H1 (cell line): ENCODE measurements around the gene BUD13. TPM values are rescaled to one million over a fixed set of nuclear protein-coding genes. Genes with fewer than 3 reads are reported as not detected.

Experiments used
- CTCF ChIA-PET: fragments of 300-600 bp; sonication (Branson Sonifier 250); formaldehyde crosslinking; loops from one replicate; lab custom pipeline; 2021; ENCODE audit not compliant: partially characterized antibody; lab: Charles Lee
- POLR2A ChIA-PET: fragments of 300-600 bp; sonication (Branson Sonifier 250); formaldehyde crosslinking; loops from one replicate; lab custom pipeline; 2021; ENCODE audit warnings: inconsistent platforms; ENCODE audit not compliant: partially characterized antibody; lab: Charles Lee
- DNase-seq, 2 experiments: peaks; one replicate each; pipeline versions ENCODE4 v3.0.0 to v3.0.0-alpha.2; 2010 to 2022; ENCODE audit warnings: low spot score in 2 of 2, low read depth in 1 of 2, mixed read lengths in 1 of 2
- FAIRE-seq: peaks from 2 replicates; lab custom pipeline; 2011; peaks lifted over from hg19 to GRCh38; lab: Jason Lieb, UNC
- H2AFZ ChIP-seq: 2 replicates; pipeline ENCODE4 v1.8.1; 2012; ENCODE audit warnings: low read length, inconsistent platforms
- H2AK5ac ChIP-seq: 2 replicates; pipeline ENCODE4 v1.6.1; 2013; ENCODE audit warnings: low read depth, low read length
- H2BK120ac ChIP-seq: replicated peaks from 2 replicates; pipeline ENCODE3; 2013; ENCODE audit warnings: low read depth, low read length, inconsistent platforms
- H2BK12ac ChIP-seq: 2 replicates; pipeline ENCODE4 v1.6.1; 2013; ENCODE audit warnings: low read depth, low read length
- H2BK15ac ChIP-seq: 2 replicates; pipeline ENCODE4 v1.6.1; 2013; ENCODE audit warnings: low read length
- H2BK20ac ChIP-seq: 2 replicates; pipeline ENCODE4 v1.6.1; 2013; ENCODE audit warnings: low read length
- H2BK5ac ChIP-seq: 2 replicates; pipeline ENCODE4 v1.6.1; 2013; ENCODE audit warnings: low read depth, low read length
- H3K14ac ChIP-seq: 2 replicates; pipeline ENCODE4 v1.6.1; 2013; ENCODE audit warnings: inconsistent platforms; ENCODE audit not compliant: insufficient read length
- H3K18ac ChIP-seq: 2 replicates; pipeline ENCODE4 v1.6.1; 2013; ENCODE audit warnings: low read length; ENCODE audit errors: extremely low read depth
- H3K23ac ChIP-seq: 2 replicates; pipeline ENCODE4 v1.6.1; 2013; ENCODE audit warnings: inconsistent platforms; ENCODE audit not compliant: insufficient read length
- H3K23me2 ChIP-seq: 2 replicates; pipeline ENCODE4 v1.6.1; 2013; ENCODE audit warnings: low read depth, low read length
- H3K27ac ChIP-seq: 2 replicates; pipeline ENCODE4 v1.6.1; 2011; ENCODE audit warnings: low read depth, low read length, inconsistent platforms
- H3K27me3 ChIP-seq, 4 experiments: replicated peaks in 1 of 4; 1 replicate in 1 of 4; 2 replicates in 3 of 4; pipeline versions ENCODE4 v1.6.1 to v1.8.1; 2011 to 2013; ENCODE audit warnings: low read length in 3 of 4, mild to moderate bottlenecking in 3 of 4, inconsistent platforms in 2 of 4, mixed read lengths in 2 of 4, moderate library complexity in 1 of 4; ENCODE audit not compliant: control insufficient read depth in 3 of 4, insufficient read depth in 3 of 4; ENCODE audit errors: extremely low read depth in 1 of 4
- H3K36me3 ChIP-seq, 4 experiments: 2 replicates each; pipeline versions ENCODE4 v1.6.1 to v1.8.1; 2011 to 2013; ENCODE audit warnings: mild to moderate bottlenecking in 4 of 4, low read length in 3 of 4, moderate library complexity in 2 of 4, control low read depth in 1 of 4, inconsistent platforms in 1 of 4; ENCODE audit not compliant: insufficient read depth in 4 of 4, control insufficient read depth in 2 of 4
- H3K4ac ChIP-seq: replicated peaks from 2 replicates; pipeline ENCODE3; 2013; ENCODE audit warnings: low read length, low read depth, mixed read lengths, inconsistent platforms; ENCODE audit not compliant: insufficient read length
- H3K4me1 ChIP-seq, 4 experiments: replicated peaks in 1 of 4; 1 replicate in 1 of 4; 2 replicates in 3 of 4; pipeline versions ENCODE4 v1.6.1 to v1.8.1; 2011 to 2013; ENCODE audit warnings: low read length in 3 of 4, inconsistent platforms in 2 of 4, mixed read lengths in 1 of 4; ENCODE audit not compliant: insufficient read depth in 4 of 4, control insufficient read depth in 3 of 4
- H3K4me2 ChIP-seq, 2 experiments: 2 replicates each; pipeline versions ENCODE4 v1.6.1 to v1.8.1; 2011 to 2013; ENCODE audit warnings: low read depth in 2 of 2, low read length in 2 of 2, control low read depth in 1 of 2, inconsistent platforms in 1 of 2, mild to moderate bottlenecking in 1 of 2; ENCODE audit not compliant: insufficient read depth in 1 of 2
- H3K4me3 ChIP-seq, 4 experiments: fragments of 200-600, 300-600 bp in 1 of 4; sonication (generic), shearing (Covaris generic), sonication (Bioruptor Twin) in 1 of 4; 2 replicates each; pipeline versions ENCODE4 v1.5.1 to v1.8.1; 2011 to 2016; ENCODE audit warnings: low read length in 4 of 4, low read depth in 3 of 4, control low read depth in 2 of 4, inconsistent platforms in 2 of 4, mild to moderate bottlenecking in 2 of 4, mixed read lengths in 1 of 4, moderate library complexity in 1 of 4; ENCODE audit not compliant: insufficient read depth in 2 of 4; ENCODE audit errors: extremely low read depth in 1 of 4
- H3K56ac ChIP-seq: replicated peaks from 2 replicates; pipeline ENCODE3; 2013; ENCODE audit warnings: low read depth, mild to moderate bottlenecking, mixed read lengths, low read length, inconsistent platforms; ENCODE audit not compliant: insufficient read length
- H3K79me1 ChIP-seq: 2 replicates; pipeline ENCODE4 v1.6.1; 2013; ENCODE audit warnings: low read depth, low read length, control low read depth
- H3K79me2 ChIP-seq, 2 experiments: 2 replicates each; pipeline versions ENCODE4 v1.6.1 to v1.8.1; 2012 to 2013; ENCODE audit warnings: low read length in 2 of 2, mild to moderate bottlenecking in 2 of 2, inconsistent platforms in 1 of 2; ENCODE audit not compliant: insufficient read depth in 2 of 2, control insufficient read depth in 1 of 2
- H3K9ac ChIP-seq, 4 experiments: replicated peaks in 1 of 4; 1 replicate in 1 of 4; 2 replicates in 3 of 4; pipeline versions ENCODE4 v1.6.1 to v1.8.1; 2011 to 2013; ENCODE audit warnings: low read depth in 3 of 4, low read length in 3 of 4, control low read depth in 2 of 4, mild to moderate bottlenecking in 2 of 4, moderate library complexity in 2 of 4, inconsistent platforms in 1 of 4; ENCODE audit errors: extremely low read depth in 1 of 4
- H3K9me3 ChIP-seq, 2 experiments: 2 replicates each; pipeline versions ENCODE4 v1.6.1 to v1.8.1; 2012 to 2013; ENCODE audit warnings: mild to moderate bottlenecking in 2 of 2, moderate library complexity in 2 of 2, control low read depth in 1 of 2, inconsistent platforms in 1 of 2, low read depth in 1 of 2, low read length in 1 of 2, mixed read lengths in 1 of 2; ENCODE audit not compliant: insufficient read depth in 2 of 2
- H4K20me1 ChIP-seq, 2 experiments: replicated peaks in 1 of 2; 2 replicates each; pipeline versions ENCODE3 to v1.8.1; 2011 to 2013; ENCODE audit warnings: inconsistent platforms in 2 of 2, low read length in 2 of 2, mild to moderate bottlenecking in 1 of 2; ENCODE audit not compliant: insufficient read depth in 2 of 2, control insufficient read depth in 1 of 2
- H4K5ac ChIP-seq: 2 replicates; pipeline ENCODE4 v1.6.1; 2013; ENCODE audit warnings: low read length, low read depth, mixed read lengths, inconsistent platforms; ENCODE audit not compliant: insufficient read length
- H4K8ac ChIP-seq: 2 replicates; pipeline ENCODE4 v1.8.0; 2013; ENCODE audit warnings: mild to moderate bottlenecking, moderate library complexity, low read length, inconsistent platforms; ENCODE audit not compliant: insufficient read depth; ENCODE audit errors: extremely low read depth
- H4K91ac ChIP-seq: replicated peaks from 2 replicates; pipeline ENCODE3; 2013; ENCODE audit warnings: low read length, mixed read lengths, inconsistent platforms; ENCODE audit not compliant: insufficient read length
- HDAC2 ChIP-seq, 2 experiments: fragments of 300-600 bp in 1 of 2; sonication (generic) in 1 of 2; IDR thresholded peaks; 2 replicates each; pipeline ENCODE4 v1.6.1; 2011 to 2012; ENCODE audit warnings: low read depth in 2 of 2, low read length in 2 of 2, mild to moderate bottlenecking in 2 of 2, moderate library complexity in 2 of 2, borderline replicate concordance in 1 of 2, inconsistent platforms in 1 of 2
- JUN ChIP-seq: IDR thresholded peaks from 2 replicates; pipeline ENCODE4 v1.6.1; 2011; ENCODE audit warnings: low read depth, mild to moderate bottlenecking, improper control_type of control experiment, low read length
- SIX5 ChIP-seq: IDR thresholded peaks from 2 replicates; pipeline ENCODE4 v1.6.1; 2011; ENCODE audit warnings: mild to moderate bottlenecking, low read depth, low read length
- TBP ChIP-seq: IDR thresholded peaks from 2 replicates; pipeline ENCODE4 v1.6.1; 2011; ENCODE audit warnings: low read depth, low read length, improper control_type of control experiment
- WGBS, 2 experiments: shearing (Covaris generic) in 1 of 2; methylation state at CpG; one replicate each; pipeline versions ENCODE4 v1.1.6 to v1.1.7; 2013 to 2015; ENCODE audit warnings: low lambda C conversion rate in 2 of 2, mixed read lengths in 2 of 2, inconsistent platforms in 1 of 2, low coverage in 1 of 2, missing lambda C conversion rate in 1 of 2; ENCODE audit not compliant: insufficient replicate concordance in 2 of 2, insufficient coverage in 1 of 2, insufficient read length in 1 of 2; ENCODE audit errors: extremely low coverage in 1 of 2, missing lambda C conversion rate in 1 of 2; 5-methylcytosine and 5-hydroxymethylcytosine counted together
- polyA plus RNA-seq, 7 experiments: library from polyadenylated mRNA; depleted of rRNA in 3 of 7; stranded (reverse) in 5 of 7; unstranded in 2 of 7; fragments of >200 nt in 5 of 7; fragments of 200-250 nt in 2 of 7; gene quantifications; 1 replicate in 5 of 7; 2 replicates in 1 of 7; 4 replicates in 1 of 7; pipeline versions ENCODE4 v1.2.1 to v1.2.3, GENCODE V29; 2011 to 2013; ENCODE audit warnings: missing spikeins in 2 of 7, mixed read lengths in 2 of 7
- total RNA-seq: library from RNA; stranded (reverse); fragmentation: NEBNext Ultra II Directional; extraction: Animal tissue kit (Norgen Biotek cat#: 25700); gene quantifications from 2 replicates; pipeline ENCODE4 v1.2.1, GENCODE V29; 2021

BUD13 gene
- total and polyA plus RNA-seq, 2 of the 8 experiments (the other 6 are each of a cell fraction or from before 2014, with no cell fraction given): 24.8 to 27.2 TPM

GRCh38 chr11:116718955-116719501, 53.8 kb downstream of the BUD13 start:
- H4K91ac ChIP-seq: no peak overlapping the region
- no peak overlapping the region for H3K14ac ChIP-seq
- H2BK15ac ChIP-seq: no peak overlapping the region
- H2BK12ac ChIP-seq: no peak overlapping the region
- no peaks in the 10 kb centered on the region for H3K27me3 ChIP-seq
- H3K56ac ChIP-seq: no peak overlapping the region
- no peaks in the 10 kb centered on the region for H4K20me1 ChIP-seq
- no peaks in the 10 kb centered on the region; the same call in 1 of the 2 replicates for H3K23me2 ChIP-seq
- H2BK20ac ChIP-seq: no peak overlapping the region
- no peaks in the 10 kb centered on the region for H3K79me2 ChIP-seq
- H3K18ac ChIP-seq: no peak overlapping the region
- no peak overlapping the region for H3K9ac ChIP-seq
- H2AK5ac ChIP-seq: no peak overlapping the region
- no peaks in the 10 kb centered on the region for H3K36me3 ChIP-seq
- WGBS, 2 experiments: 77% methylated on average over 4 of the region's 4 CpGs; no CpG with 5 or more reads in 1 of the 2 experiments
- FAIRE-seq (no peak), DNase-seq (no peak)
- no peak overlapping the region for H2BK120ac ChIP-seq
- H2AFZ ChIP-seq: no peak overlapping the region
- no peak overlapping the region for H3K4me2 ChIP-seq
- H4K5ac ChIP-seq: no peak overlapping the region
- H4K8ac ChIP-seq: no peak overlapping the region; the same call in 1 of the 2 replicates
- no peaks in the 10 kb centered on the region for H3K9me3 ChIP-seq
- no peak for TF ChIP-seq TBP
- no peak for TF ChIP-seq SIX5
- TF ChIP-seq JUN: no peak
- no peak for TF ChIP-seq HDAC2 (IDR thresholded peaks at IDR 0.05; ENCODE audit: borderline replicate concordance in 1 of 2, low read depth in 2 of 2, low read length in 2 of 2)
- POLR2A ChIA-PET: interaction anchor here (1.7 kb wide), 1 partner anchor 9 kb away, joined by 5 read pairs; no protein-coding TSS in a partner anchor
- H3K79me1 ChIP-seq: no peaks in the 10 kb centered on the region; the same call in 1 of the 2 replicates
- H3K4me1 ChIP-seq: peaks cover 0 to 16% (median 7%) of the 10 kb centered on the region in 4 experiments; a peak in 5 of 7 replicates
- H3K4ac ChIP-seq: no peak overlapping the region
- CTCF ChIA-PET: interaction anchor here (0.8 to 19.2 kb wide), 5 partner anchors 8 to 28 kb away, joined by 3 to 334 read pairs (median 3); no protein-coding TSS in a partner anchor
- H3K27ac ChIP-seq: no peak overlapping the region
- no peak overlapping the region for H3K23ac ChIP-seq
- H3K4me3 ChIP-seq: no peak overlapping the region
- H2BK5ac ChIP-seq: no peak overlapping the region
